ENCODE results near the gene PIGQ. TPM values are rescaled to one million over a fixed set of nuclear protein-coding genes. Genes with fewer than 3 reads are reported as not detected.
A peak's percentile ranks its signal among the peaks of the same experiment; 100 is the strongest.

Gene PIGQ
- total and polyA plus RNA-seq, 3 donors from 2014 or later, result 80.5 to 123 (median 95.4) TPM

DNA sequence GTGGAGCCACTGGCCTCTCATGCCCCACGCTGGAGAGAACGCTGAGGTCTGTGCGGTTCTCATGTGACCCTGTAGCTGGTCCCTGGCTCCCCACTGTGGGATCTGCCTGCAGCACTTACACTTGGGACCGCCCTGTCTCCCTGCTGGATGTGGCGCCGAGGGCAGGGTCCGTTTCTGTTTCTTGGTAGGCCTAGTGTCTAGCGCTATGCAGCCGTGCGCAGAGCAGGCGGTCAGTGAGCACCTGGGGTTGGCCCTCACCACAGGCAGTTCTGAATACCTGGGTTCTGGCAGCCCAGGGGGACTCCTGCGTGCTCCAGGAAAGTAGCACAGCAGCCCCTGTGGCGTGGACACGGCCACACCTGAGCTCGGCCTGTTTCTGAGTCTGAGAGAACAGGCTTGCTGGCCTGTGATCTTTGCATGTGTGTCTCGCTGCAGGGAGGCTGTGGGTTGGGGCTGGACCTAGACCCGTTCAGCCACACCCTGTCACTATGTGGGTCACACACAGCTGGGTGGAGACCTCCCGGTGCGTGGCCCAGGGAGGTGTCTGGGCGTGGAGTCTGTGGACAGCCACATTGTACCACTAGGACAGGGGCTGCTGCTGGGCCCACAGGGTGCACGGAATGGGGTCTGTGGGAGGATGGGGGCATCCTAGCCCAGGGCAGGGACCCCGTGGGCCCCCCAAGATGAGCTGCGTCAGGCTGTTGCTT, 39.5 kb upstream of the PIGQ start:
- Histone ChIP-seq H3K27me3 (no peaks in the 10 kb centered on the region), H3K4me3 (no peak overlapping the region), H3K9me3 (no peaks in the 10 kb centered on the region), H3K27ac (no peak overlapping the region), H3K4me1 (peaks cover 41% of the 10 kb centered on the region), H3K36me3 (ENCODE audit: low read depth, missing control alignments) (no peaks in the 10 kb centered on the region)
- intact Hi-C loops (cut with DNase I; ENCODE audit: low total_unique reads), result no loop called here
- DNase-seq, result no peak
- 90 to 96% methylated on average over 13 to 23 of the region's 23 CpGs for WGBS, 2 donors
- TF ChIP-seq POLR2A (IDR thresholded peaks at IDR 0.05), result no peak
- TF ChIP-seq, protein P1, sequence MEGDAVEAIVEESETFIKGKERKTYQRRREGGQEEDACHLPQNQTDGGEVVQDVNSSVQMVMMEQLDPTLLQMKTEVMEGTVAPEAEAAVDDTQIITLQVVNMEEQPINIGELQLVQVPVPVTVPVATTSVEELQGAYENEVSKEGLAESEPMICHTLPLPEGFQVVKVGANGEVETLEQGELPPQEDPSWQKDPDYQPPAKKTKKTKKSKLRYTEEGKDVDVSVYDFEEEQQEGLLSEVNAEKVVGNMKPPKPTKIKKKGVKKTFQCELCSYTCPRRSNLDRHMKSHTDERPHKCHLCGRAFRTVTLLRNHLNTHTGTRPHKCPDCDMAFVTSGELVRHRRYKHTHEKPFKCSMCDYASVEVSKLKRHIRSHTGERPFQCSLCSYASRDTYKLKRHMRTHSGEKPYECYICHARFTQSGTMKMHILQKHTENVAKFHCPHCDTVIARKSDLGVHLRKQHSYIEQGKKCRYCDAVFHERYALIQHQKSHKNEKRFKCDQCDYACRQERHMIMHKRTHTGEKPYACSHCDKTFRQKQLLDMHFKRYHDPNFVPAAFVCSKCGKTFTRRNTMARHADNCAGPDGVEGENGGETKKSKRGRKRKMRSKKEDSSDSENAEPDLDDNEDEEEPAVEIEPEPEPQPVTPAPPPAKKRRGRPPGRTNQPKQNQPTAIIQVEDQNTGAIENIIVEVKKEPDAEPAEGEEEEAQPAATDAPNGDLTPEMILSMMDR (IDR thresholded peaks at IDR 0.05), result no peak

DNA sequence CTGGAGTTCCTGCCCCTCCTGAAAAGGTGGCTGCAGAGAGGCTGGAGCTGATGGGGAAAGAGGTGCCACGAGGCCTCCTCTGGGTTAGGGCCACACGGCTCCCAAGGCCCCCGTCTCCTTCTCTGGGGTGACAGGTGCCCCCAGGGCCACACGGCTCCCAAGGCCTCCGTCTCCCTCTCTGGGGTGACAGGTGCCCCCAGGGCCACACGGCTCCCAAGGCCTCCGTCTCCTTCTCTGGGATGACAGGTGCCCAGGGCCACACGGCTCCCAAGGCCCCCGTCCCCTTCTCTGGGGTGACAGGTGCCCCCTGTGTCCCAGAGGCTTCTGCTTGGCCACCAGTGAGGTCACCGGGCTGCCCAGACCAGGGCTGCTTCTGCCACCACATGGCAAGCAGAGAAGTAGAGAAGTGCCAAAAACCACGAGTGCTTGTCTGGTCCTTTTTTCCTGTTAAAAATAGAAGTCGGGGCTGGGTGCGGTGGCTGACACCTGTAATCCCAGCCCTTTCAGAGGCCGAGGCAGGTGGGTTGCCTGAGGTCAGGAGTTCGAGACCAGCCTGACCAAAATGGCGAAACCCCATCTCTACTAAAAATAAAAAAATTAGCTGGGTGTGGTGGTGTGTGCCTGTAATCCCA, 38.2 kb upstream of the PIGQ start:
- intact Hi-C loops (cut with DNase I; ENCODE audit: low total_unique reads), result no loop called here
- no peak for DNase-seq
- H3K4me1 ChIP-seq, result peaks cover 30% of the 10 kb centered on the region
- H3K36me3 ChIP-seq (ENCODE audit: low read depth, missing control alignments), result no peaks in the 10 kb centered on the region
- 90 to 96% methylated on average over 15 to 16 of the region's 16 CpGs for WGBS, 2 donors
- no peak for TF ChIP-seq POLR2A (IDR thresholded peaks at IDR 0.05)
- TF ChIP-seq, protein P1 (IDR thresholded peaks at IDR 0.05), result no peak
- H3K9me3 ChIP-seq, result no peaks in the 10 kb centered on the region
- H3K27ac ChIP-seq, result no peak overlapping the region
- H3K4me3 ChIP-seq, result no peak overlapping the region
- no peaks in the 10 kb centered on the region for H3K27me3 ChIP-seq

DNA sequence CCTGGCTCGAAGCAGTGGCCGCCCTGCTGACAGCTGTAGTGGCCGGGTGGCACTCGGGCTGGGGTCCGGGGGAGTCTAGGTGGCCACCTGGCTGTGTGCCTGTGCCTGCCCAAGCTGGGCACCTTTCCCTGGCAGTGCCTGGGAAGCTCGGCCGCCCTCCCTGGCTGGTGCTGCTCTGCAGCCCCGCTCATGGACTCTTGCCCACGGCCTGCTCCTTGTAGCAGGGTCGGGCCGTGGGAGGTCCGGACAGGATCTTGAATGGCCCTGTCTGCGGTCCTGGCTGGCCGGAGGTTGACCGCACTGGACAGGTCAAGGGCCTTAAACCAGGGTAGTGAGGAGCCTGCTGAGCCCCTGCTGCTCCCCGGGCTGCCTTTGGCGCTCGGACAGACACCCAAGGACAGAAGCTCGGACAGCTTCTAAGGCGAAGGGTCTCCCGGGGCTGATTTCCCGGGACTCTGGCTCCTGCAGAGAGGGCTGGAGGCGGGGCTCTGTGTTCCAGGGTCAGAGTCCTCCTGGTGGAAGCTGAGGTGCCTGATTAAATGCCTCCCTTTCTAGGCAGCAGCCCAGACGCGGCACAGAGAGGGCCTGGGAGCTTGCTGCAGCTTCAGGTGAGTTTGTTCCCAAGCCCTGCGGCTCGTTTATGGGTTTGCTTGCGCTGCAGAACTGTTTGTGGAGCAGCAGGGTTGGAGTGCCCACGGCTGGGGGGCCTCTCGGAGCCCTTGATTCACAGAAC, 36.2 kb upstream of the PIGQ start:
- no peak for TF ChIP-seq POLR2A (IDR thresholded peaks at IDR 0.05)
- TF ChIP-seq, protein P1 (IDR thresholded peaks at IDR 0.05), result no peak
- WGBS, 2 donors, result 38 to 64% methylated on average over 13 to 27 of the region's 30 CpGs
- Histone ChIP-seq H3K27me3 (no peaks in the 10 kb centered on the region), H3K4me3 (no peak overlapping the region), H3K9me3 (no peaks in the 10 kb centered on the region), H3K4me1 (peaks cover 28% of the 10 kb centered on the region), H3K36me3 (ENCODE audit: low read depth, missing control alignments) (no peaks in the 10 kb centered on the region), H3K27ac (no peak overlapping the region)
- DNase-seq, result peak; percentile 70
- intact Hi-C loops (cut with DNase I; ENCODE audit: low total_unique reads), result no loop called here

DNA sequence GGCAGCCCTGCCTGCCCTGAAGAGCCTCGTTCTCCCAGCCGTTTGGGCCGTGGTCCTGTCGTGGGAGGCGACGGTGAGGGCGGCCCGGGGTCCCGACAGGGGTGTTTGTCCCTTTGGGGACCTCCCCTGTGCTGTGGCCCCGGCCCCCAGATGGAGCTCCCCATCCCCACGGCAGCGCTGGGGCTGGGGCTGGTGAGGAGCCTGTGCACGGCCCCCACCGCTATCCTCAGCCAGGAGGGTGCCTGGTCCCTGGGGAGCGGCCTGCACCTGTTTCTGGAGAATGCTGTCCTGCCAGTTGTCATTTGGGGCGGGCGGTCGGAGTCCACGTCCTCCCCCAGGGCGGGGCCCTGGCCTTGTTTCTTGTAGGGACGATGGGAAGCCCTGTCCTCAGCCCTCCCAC, 35.6 kb upstream of the PIGQ start:
- H3K27me3 ChIP-seq, result no peaks in the 10 kb centered on the region
- no peaks in the 10 kb centered on the region for H3K9me3 ChIP-seq
- TF ChIP-seq, protein P1 (IDR thresholded peaks at IDR 0.05), result no peak
- no peak for TF ChIP-seq POLR2A (IDR thresholded peaks at IDR 0.05)
- no peak overlapping the region for H3K4me3 ChIP-seq
- intact Hi-C loops (cut with DNase I; ENCODE audit: low total_unique reads), result no loop called here
- no peaks in the 10 kb centered on the region for H3K36me3 ChIP-seq (ENCODE audit: low read depth, missing control alignments)
- H3K4me1 ChIP-seq, result peaks cover 22% of the 10 kb centered on the region
- DNase-seq, result no peak
- no peak overlapping the region for H3K27ac ChIP-seq
- WGBS, 2 donors, result 63 to 87% methylated on average over 11 to 21 of the region's 21 CpGs

Measured in testis (tissue), 3 donors.